HepG2 (cell line): ENCODE results near the gene RHBDL1. TPM values are rescaled to one million over a fixed set of nuclear protein-coding genes. Genes with fewer than 3 reads are reported as not detected.

Experiments
- AGO1 ChIP-seq: fragments of 200-400 bp; formaldehyde crosslinking; IDR thresholded peaks from 2 replicates; pipeline ENCODE4 v1.6.1; 2017; ENCODE audit warnings: mild to moderate bottlenecking, low read depth, low read length, moderate library complexity; ENCODE audit not compliant: poor library complexity, severe bottlenecking
- ARID5B ChIP-seq: IDR thresholded peaks from 2 replicates; pipeline ENCODE4 v1.4.0; 2020; ENCODE audit warnings: mild to moderate bottlenecking, missing genetic modification reagents
- E2F1 ChIP-seq: sonication (generic); formaldehyde crosslinking; IDR thresholded peaks from 2 replicates; pipeline ENCODE4 v1.5.0; 2020; ENCODE audit warnings: missing genetic modification reagents
- ETV5 ChIP-seq: IDR thresholded peaks from 2 replicates; pipeline ENCODE4 v1.6.1; 2018; ENCODE audit warnings: missing biosample characterization, missing genetic modification reagents, inconsistent platforms, borderline replicate concordance
- FOXA3 ChIP-seq: IDR thresholded peaks from 2 replicates; pipeline ENCODE4 v1.6.1; 2016; ENCODE audit warnings: missing genetic modification reagents, missing compliant biosample characterization
- POLR2A ChIP-seq, 2 experiments: IDR thresholded peaks; 2 replicates each; pipeline ENCODE4 v1.6.1; 2011; ENCODE audit warnings: low read depth in 2 of 2, low read length in 2 of 2, mild to moderate bottlenecking in 1 of 2, moderate library complexity in 1 of 2; ENCODE audit not compliant: insufficient read depth in 1 of 2
- SRSF1 ChIP-seq: fragments of 200-400 bp; formaldehyde crosslinking; optimal IDR thresholded peaks from 2 replicates; pipeline ENCODE3; 2017; ENCODE audit warnings: mild to moderate bottlenecking, low read depth, low read length, moderate library complexity
- UBTF ChIP-seq: sonication (generic); formaldehyde crosslinking; IDR thresholded peaks from 2 replicates; pipeline ENCODE4 v1.4.0; 2020; ENCODE audit warnings: mild to moderate bottlenecking, missing genetic modification reagents
- polyA plus RNA-seq, 8 experiments: library from polyadenylated mRNA; depleted of rRNA in 3 of 8; stranded (reverse) in 7 of 8; unstranded in 1 of 8; fragments of >200 nt; fragmentation: Illumina TruSeq in 4 of 8; extraction: Trizol in 4 of 8; gene quantifications; 2 replicates each; pipeline versions ENCODE4 v1.2.1 to v1.2.3, GENCODE V29; 2011 to 2016; ENCODE audit warnings: low read depth in 4 of 8, missing spikeins in 1 of 8, mixed read lengths in 1 of 8; ENCODE audit not compliant: insufficient read depth in 1 of 8
- total RNA-seq, 5 experiments: library from RNA; depleted of rRNA; stranded (reverse); fragments of >200 nt; fragmentation: Illumina TruSeq; extraction: Trizol; gene quantifications; 2 replicates each; pipeline ENCODE4 v1.2.3, GENCODE V29; 2016; ENCODE audit warnings: low read depth in 1 of 5
- TF ChIP-seq, protein P1 (sequence below): IDR thresholded peaks from 2 replicates; pipeline ENCODE4 v1.6.1; 2016; ENCODE audit warnings: low read depth
- TF ChIP-seq, protein P2 (sequence below): IDR thresholded peaks from 2 replicates; pipeline ENCODE4 v1.6.1; 2012; ENCODE audit warnings: inconsistent platforms
- TF ChIP-seq, protein P3 (sequence below), 2 experiments: sonication (generic) in 1 of 2; formaldehyde crosslinking in 1 of 2; IDR thresholded peaks; 2 replicates each; pipeline versions ENCODE4 v1.4.0 to v1.6.1; 2016 to 2020; ENCODE audit warnings: borderline replicate concordance in 1 of 2, low read depth in 1 of 2, mild to moderate bottlenecking in 1 of 2, missing genetic modification reagents in 1 of 2

Gene RHBDL1
- total and polyA plus RNA-seq, 2 of the 13 experiments (the other 11 are each of a cell fraction or from before 2014, with no cell fraction given), result 1.8 to 3.8 TPM

DNA sequence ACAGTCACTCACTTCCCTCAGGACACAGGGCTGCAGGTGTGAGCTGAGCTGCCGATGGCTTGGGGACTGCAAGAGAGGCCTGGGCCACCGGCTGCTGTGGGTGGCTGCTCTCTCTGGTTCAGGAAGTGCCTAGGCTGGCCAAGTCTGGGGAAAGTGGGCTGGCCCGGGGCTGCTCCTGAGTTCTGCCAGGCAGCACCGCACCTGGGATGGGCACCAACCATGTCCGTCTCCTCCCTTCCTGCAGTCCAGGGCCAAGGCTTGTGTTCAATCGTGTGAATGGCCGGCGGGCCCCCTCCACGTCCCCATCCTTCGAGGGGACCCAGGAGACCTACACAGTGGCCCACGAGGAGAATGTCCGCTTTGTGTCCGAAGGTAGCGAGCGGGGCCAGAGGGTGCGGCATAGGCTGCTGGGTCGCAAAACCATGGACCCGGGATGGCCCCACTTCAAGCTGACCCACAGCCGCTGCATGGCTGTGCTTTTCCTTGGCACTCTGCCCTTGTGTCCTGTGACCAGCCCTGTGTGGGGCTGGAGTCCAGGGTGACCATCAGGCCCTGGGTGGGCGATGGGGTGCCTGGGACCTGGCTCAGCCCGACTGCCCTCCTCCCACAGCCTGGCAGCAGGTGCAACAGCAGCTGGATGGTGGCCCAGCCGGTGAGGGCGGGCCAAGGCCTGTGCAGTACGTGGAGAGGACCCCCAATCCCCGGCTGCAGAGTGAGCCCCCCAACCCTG is 28.1 kb upstream of the RHBDL1 start (continued):
- TF ChIP-seq E2F1 (CRISPR knock-in tag) (no peak), FOXA3 (CRISPR knock-in tag) (no peak), UBTF (CRISPR knock-in tag) (no peak), ARID5B (CRISPR knock-in tag) (no peak), ETV5 (no peak), SRSF1 (peak; percentile 46), POLR2A (IDR thresholded peaks at IDR 0.05; ENCODE audit: insufficient read depth in 1 of 2, low read depth in 2 of 2, low read length in 2 of 2) (peak in 1 of 2 experiments; percentile 65; a peak in 2 of 4 replicates), AGO1 (peak; percentile 94)
- TF ChIP-seq, protein P1, sequence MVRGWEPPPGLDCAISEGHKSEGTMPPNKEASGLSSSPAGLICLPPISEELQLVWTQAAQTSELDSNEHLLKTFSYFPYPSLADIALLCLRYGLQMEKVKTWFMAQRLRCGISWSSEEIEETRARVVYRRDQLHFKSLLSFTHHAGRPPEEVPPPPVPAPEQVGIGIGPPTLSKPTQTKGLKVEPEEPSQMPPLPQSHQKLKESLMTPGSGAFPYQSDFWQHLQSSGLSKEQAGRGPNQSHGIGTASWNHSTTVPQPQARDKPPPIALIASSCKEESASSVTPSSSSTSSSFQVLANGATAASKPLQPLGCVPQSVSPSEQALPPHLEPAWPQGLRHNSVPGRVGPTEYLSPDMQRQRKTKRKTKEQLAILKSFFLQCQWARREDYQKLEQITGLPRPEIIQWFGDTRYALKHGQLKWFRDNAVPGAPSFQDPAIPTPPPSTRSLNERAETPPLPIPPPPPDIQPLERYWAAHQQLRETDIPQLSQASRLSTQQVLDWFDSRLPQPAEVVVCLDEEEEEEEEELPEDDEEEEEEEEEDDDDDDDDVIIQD (CRISPR knock-in tag), result no peak
- TF ChIP-seq, protein P2, sequence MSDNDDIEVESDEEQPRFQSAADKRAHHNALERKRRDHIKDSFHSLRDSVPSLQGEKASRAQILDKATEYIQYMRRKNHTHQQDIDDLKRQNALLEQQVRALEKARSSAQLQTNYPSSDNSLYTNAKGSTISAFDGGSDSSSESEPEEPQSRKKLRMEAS, result 0 out of 2 replicates have a peak, but pooled peaks have one; percentile 6
- TF ChIP-seq, protein P3, sequence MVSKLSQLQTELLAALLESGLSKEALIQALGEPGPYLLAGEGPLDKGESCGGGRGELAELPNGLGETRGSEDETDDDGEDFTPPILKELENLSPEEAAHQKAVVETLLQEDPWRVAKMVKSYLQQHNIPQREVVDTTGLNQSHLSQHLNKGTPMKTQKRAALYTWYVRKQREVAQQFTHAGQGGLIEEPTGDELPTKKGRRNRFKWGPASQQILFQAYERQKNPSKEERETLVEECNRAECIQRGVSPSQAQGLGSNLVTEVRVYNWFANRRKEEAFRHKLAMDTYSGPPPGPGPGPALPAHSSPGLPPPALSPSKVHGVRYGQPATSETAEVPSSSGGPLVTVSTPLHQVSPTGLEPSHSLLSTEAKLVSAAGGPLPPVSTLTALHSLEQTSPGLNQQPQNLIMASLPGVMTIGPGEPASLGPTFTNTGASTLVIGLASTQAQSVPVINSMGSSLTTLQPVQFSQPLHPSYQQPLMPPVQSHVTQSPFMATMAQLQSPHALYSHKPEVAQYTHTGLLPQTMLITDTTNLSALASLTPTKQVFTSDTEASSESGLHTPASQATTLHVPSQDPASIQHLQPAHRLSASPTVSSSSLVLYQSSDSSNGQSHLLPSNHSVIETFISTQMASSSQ (IDR thresholded peaks at IDR 0.05; ENCODE audit: low read depth), result no peak
- TF ChIP-seq, protein P3 (CRISPR knock-in tag; IDR thresholded peaks at IDR 0.05; ENCODE audit: borderline replicate concordance), result 0 out of 2 replicates have a peak, but pooled peaks have one; percentile 4
